SHP77 (cell line): ENCODE measurements around the gene ATAD3B.

Experiments used
- DNase-seq, 2 experiments: peaks; one replicate each; lab custom pipeline; 2025; lab: John Stamatoyannopoulos, UW

The ATAD3B gene

GRCh38 chr1:1535201-1536018 lies 63.8 kb downstream of the ATAD3B start:
- DNase-seq, result no peak

GRCh38 chr1:1536019-1536937 lies 64.7 kb downstream of the ATAD3B start:
- DNase-seq, result no peak

DNA sequence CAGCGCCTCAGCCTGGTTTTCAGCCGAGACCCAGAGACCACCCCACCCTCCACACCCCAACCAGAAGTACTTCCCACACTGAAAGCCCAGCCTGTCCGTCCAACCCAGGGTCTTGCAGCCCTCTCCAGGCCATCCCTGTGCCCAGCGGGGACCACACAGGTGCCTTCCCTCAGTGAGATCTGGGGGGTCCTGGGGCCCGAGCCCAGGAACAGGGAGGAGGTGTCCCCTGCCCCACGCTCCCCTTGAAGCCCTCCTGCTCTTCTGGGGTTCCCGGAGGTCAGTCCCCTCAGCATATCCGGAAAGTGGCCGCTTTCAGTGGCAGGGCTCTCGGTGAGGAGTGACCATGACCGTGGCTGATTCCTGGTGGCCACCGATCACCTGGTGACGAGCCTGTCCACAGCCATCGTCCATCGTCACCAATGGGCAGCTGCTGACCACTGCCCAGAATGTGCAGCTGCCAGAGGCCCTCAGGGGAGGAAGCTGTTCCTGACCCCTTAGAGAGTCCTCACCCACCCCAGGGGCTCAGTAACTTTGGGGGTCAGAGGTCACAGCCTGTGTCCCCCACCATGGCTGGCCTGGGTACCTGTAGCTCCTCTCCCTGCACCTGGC lies 65.5 kb downstream of the ATAD3B start:
- DNase-seq, result no peak

- DNase-seq, result no peak
These were observed 66.2 kb downstream of the ATAD3B start for GRCh38 chr1:1537626-1538250.

DNA sequence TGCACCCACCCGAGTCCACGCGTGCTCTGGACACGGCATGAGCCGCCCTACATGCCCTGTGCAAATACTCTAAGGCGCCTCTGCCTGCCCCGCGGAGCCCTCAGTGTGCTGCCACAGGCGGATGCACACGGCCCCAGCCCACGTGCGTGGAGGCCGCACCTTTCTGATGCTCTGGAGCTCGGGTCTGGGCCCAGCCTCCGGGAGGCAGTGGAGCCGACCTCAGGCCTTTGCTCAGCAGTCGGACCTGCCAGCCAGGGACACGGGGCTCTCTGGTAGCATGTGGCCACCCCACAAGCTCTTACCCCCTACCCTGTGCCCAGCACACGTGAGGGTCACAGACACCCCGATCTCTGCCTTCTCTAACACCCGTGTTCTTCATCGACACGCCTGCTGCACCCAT lies 66.8 kb downstream of the ATAD3B start:
- DNase-seq, result no peak

GRCh38 chr1:1538989-1539309 lies 67.4 kb downstream of the ATAD3B start:
- DNase-seq, result no peak

DNA sequence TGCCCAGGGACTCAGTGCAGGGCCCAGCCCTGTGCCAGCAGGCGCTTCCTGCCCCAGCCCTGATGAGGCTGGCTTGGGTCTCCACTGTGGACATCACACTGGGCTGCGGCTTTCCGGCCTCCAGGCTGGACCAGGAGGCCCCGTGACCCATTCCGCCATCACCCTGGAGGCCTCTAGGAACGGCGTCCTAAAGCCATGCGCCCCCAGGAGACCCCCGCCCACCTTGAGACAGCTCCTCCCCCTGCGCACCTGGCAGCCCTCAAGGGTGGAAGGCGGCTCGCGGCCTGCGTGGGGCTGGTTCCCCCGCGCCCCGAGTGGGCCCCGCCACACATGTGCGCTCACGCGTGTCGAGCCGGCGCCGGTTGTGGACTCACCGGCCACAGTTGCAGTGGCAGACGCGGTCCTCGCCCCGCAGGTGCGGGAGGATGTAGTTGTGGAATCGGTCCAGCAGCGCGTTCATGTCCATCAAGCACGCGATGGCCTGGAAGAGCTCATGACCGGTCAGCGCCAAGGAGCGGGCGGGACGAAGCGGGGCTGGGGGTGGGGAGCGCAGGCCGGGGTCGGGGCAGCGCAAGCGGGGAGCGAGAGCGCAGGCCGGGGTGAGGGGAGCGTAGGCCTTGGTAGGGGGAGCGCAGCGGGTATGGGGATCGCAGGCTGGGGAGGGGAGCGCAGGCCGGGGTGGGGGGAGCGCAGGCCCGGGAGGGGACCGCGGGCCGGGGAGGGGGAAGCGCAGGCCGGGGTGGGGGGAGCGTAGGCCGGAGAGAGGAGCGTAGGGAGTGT lies 67.9 kb downstream of the ATAD3B start:
- no peak for DNase-seq

DNA sequence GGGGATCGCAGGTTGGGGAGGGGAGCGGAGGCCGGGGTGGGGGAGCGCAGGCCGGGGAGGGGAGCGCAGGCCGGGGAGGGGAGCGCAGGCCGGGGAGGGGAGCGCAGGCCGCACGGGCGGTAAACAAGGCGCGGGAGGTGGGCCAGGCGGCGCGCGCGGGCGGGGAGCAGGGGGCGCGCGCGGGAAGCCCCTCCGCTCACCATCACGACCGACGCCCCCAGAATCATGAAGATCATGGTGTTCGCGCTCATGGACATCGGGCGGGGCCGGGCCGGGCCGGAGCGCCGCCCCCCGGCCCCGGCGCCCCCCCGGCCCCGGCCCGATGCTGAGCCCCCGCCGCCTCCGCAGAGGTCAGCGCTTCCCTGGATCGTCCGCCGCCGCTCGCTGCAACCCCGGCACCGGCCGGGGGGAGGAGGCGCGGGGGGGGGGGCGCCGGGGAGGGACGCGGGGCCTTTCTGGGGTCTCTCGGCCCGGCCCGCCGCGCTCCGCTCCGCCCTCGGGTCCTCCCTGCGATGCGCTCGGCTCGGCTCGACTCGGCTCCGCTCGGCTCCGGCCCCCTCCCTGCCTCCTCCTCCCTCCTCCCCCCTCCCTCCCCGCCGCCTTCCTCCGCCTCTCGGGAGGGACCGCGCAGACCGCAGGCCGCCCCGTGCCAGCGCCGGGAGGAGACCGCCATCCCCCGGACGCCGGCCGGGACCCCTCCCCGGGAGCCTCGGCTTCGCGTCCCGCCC lies 68.7 kb downstream of the ATAD3B start, which contains the start of gene TMEM240:
Gene TMEM240, minus strand, starts transcription at position 535 of the 728 bp plus-strand sequence. Its CDS starts 278 bp downstream, at position 257.
- DNase-seq, result no peak

- DNase-seq, result no peak
These were observed 69.5 kb downstream of the ATAD3B start for GRCh38 chr1:1540818-1541628.

- DNase-seq, result no peak
These were observed 70.6 kb downstream of the ATAD3B start for GRCh38 chr1:1541956-1542765.

DNA sequence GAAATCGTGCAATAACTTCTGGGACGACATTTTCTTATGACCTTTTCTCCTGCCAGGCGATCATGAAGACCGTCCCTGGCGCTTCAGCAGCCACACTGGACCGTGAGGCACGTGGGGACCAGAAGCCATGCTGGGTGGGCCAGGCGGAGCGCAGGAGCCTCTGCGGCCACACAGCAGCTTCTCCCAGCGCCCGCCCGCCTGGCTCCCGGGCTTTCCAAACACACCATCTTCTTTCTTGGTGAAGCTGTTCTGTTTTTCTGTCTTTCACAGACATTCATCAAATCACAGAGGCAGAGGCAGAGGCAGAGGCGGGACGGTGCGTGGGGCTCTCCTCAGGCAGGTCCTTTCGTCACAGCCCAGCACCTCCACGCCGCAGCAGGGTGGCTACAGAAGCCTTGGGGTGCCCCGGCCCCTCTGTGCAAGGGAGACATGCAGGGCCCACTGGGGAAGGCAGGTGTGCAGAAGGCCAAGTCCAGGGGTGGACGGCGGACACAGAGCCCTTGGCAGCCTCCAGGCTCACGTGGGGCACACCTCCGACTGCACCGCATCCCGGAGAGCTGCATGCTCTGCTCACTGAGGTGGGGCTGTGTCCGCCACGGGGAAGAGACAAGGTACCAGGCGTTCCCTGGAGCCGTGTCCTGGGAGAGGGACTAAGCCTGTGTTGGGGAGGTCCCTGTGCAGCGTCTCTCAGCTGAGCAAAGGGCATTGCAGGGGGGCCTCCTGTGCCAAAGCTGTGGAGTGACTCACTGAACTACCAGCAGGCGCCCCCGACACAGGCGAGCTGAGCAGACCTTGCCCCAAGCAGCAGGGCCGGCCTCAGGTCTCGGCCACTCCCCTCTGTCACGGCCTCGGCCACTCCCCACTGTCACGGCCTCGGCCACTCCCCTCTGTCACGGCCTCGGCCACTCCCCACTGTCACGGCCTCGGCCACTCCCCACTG lies 71.5 kb downstream of the ATAD3B start:
- DNase-seq, result no peak

- DNase-seq, result no peak
These were observed 72.1 kb downstream of the ATAD3B start for GRCh38 chr1:1543706-1544099.

GRCh38 chr1:1544544-1544943 lies 73.0 kb downstream of the ATAD3B start:
- no peak for DNase-seq
